Right atrium auricular region (tissue), 2 donors: ENCODE measurements around the gene IQGAP2. TPM values are rescaled to one million over a fixed set of nuclear protein-coding genes. Genes with fewer than 3 reads are reported as not detected.
"Not testable (repeated sequence)": the region's sequence is repeated elsewhere in the genome, so short reads cannot be mapped to it uniquely, and the experiment has no call there.

ENCODE experiments used
- DNase-seq: peaks from one replicate; pipeline ENCODE4 v3.0.0-alpha.2; 2019; ENCODE audit warnings: low spot score
- H3K27ac ChIP-seq, 2 donors: fragments of 200-600 bp; sonication (generic); 1 replicate in 1 of 2; 2 replicates in 1 of 2; pipeline ENCODE4 v1.5.1; 2016 to 2019
- H3K27me3 ChIP-seq, 2 donors: fragments of 200-600 bp; sonication (generic); one replicate each; pipeline versions ENCODE4 v1.5.1 to v1.6.0; 2017 to 2019
- H3K36me3 ChIP-seq: fragments of 200-600 bp; sonication (generic); one replicate; pipeline ENCODE4 v1.5.1; 2016
- H3K4me1 ChIP-seq, 2 donors: fragments of 200-600 bp; sonication (generic); one replicate each; pipeline versions ENCODE4 v1.5.1 to v1.6.0; 2017 to 2019
- H3K4me3 ChIP-seq, 2 donors: fragments of 200-600 bp; sonication (generic); 1 replicate in 1 of 2; 2 replicates in 1 of 2; pipeline ENCODE4 v1.5.1; 2017 to 2019; ENCODE audit warnings: mild to moderate bottlenecking in 1 of 2, moderate library complexity in 1 of 2
- H3K9me3 ChIP-seq, 2 donors: fragments of 200-600 bp; sonication (generic); one replicate each; pipeline ENCODE4 v1.5.1; 2019
- CTCF ChIP-seq, 2 donors: fragments of 200-600 bp; sonication (generic); IDR thresholded peaks; one replicate each; pipeline ENCODE4 v1.5.1; 2019; ENCODE audit warnings: antibody characterized with exemption in 2 of 2
- total RNA-seq, 2 donors: library from RNA; depleted of rRNA; stranded (reverse); fragments of >200 nt; gene quantifications; one replicate each; pipeline ENCODE4 v1.1.0, GENCODE V29; 2016

Gene IQGAP2
- total RNA-seq, 2 donors from 2014 or later, result 5.4 to 12.3 TPM

GRCh38 chr5:76422227-76422626 is 19.1 kb downstream of the IQGAP2 start:
- Histone ChIP-seq H3K9me3 (no peaks in the 10 kb centered on the region), H3K27ac (no peak overlapping the region), H3K27me3 (no peaks in the 10 kb centered on the region), H3K4me1 (no peaks in the 10 kb centered on the region), H3K4me3 (no peak overlapping the region), H3K36me3 (no peaks in the 10 kb centered on the region)
- DNase-seq, result no peak
- TF ChIP-seq CTCF (IDR thresholded peaks at IDR 0.05), result no peak

- no peak for TF ChIP-seq CTCF (IDR thresholded peaks at IDR 0.05)
- Histone ChIP-seq H3K4me1 (no peaks in the 10 kb centered on the region), H3K27me3 (no peaks in the 10 kb centered on the region), H3K9me3 (no peaks in the 10 kb centered on the region), H3K27ac (no peak overlapping the region), H3K4me3 (no peak overlapping the region), H3K36me3 (no peaks in the 10 kb centered on the region)
- no peak for DNase-seq
Observed at GRCh38 chr5:76422742-76423141, 19.7 kb downstream of the IQGAP2 start.

- Histone ChIP-seq H3K9me3 (no peaks in the 10 kb centered on the region), H3K36me3 (no peaks in the 10 kb centered on the region), H3K27ac (no peak overlapping the region), H3K4me1 (no peaks in the 10 kb centered on the region), H3K27me3 (no peaks in the 10 kb centered on the region), H3K4me3 (no peak overlapping the region)
- DNase-seq, result no peak
- no peak for TF ChIP-seq CTCF (IDR thresholded peaks at IDR 0.05)
Observed at GRCh38 chr5:76425146-76425545, 22.1 kb downstream of the IQGAP2 start.

GRCh38 chr5:76425928-76426804 is 23.1 kb downstream of the IQGAP2 start:
- no peak overlapping the region for H3K27ac ChIP-seq
- DNase-seq, result no peak
- no peaks in the 10 kb centered on the region for H3K27me3 ChIP-seq
- no peak overlapping the region for H3K4me3 ChIP-seq
- TF ChIP-seq CTCF (IDR thresholded peaks at IDR 0.05), result no peak
- H3K9me3 ChIP-seq, result no peaks in the 10 kb centered on the region
- no peaks in the 10 kb centered on the region for H3K36me3 ChIP-seq
- H3K4me1 ChIP-seq, result no peaks in the 10 kb centered on the region

GRCh38 chr5:76427206-76428140 is 24.4 kb downstream of the IQGAP2 start:
- H3K9me3 ChIP-seq, result no peaks in the 10 kb centered on the region
- no peak for TF ChIP-seq CTCF (IDR thresholded peaks at IDR 0.05)

GRCh38 chr5:76428550-76428949 is 25.5 kb downstream of the IQGAP2 start:
- not testable (repeated sequence) for H3K27me3 ChIP-seq, H3K27ac ChIP-seq, H3K4me3 ChIP-seq, DNase-seq, H3K4me1 ChIP-seq, H3K36me3 ChIP-seq, H3K9me3 ChIP-seq

More at GRCh38 chr5:76427206-76428140, 24.4 kb downstream of the IQGAP2 start:
- no peaks in the 10 kb centered on the region for H3K36me3 ChIP-seq
- no peak for DNase-seq
- no peak overlapping the region for H3K4me3 ChIP-seq
- H3K27me3 ChIP-seq, result no peaks in the 10 kb centered on the region
- H3K4me1 ChIP-seq, result no peaks in the 10 kb centered on the region
- no peak overlapping the region for H3K27ac ChIP-seq
